ENCODE measurements around the gene CAMTA1.

- no peak for TF ChIP-seq CTCF (IDR thresholded peaks at IDR 0.05)
- TF ChIP-seq POLR2A (IDR thresholded peaks at IDR 0.05): no peak
Measured at GRCh38 chr1:7503691-7504437, 718.6 kb downstream of the CAMTA1 start.
